ENCODE data around the gene TGFBR3.

DNA sequence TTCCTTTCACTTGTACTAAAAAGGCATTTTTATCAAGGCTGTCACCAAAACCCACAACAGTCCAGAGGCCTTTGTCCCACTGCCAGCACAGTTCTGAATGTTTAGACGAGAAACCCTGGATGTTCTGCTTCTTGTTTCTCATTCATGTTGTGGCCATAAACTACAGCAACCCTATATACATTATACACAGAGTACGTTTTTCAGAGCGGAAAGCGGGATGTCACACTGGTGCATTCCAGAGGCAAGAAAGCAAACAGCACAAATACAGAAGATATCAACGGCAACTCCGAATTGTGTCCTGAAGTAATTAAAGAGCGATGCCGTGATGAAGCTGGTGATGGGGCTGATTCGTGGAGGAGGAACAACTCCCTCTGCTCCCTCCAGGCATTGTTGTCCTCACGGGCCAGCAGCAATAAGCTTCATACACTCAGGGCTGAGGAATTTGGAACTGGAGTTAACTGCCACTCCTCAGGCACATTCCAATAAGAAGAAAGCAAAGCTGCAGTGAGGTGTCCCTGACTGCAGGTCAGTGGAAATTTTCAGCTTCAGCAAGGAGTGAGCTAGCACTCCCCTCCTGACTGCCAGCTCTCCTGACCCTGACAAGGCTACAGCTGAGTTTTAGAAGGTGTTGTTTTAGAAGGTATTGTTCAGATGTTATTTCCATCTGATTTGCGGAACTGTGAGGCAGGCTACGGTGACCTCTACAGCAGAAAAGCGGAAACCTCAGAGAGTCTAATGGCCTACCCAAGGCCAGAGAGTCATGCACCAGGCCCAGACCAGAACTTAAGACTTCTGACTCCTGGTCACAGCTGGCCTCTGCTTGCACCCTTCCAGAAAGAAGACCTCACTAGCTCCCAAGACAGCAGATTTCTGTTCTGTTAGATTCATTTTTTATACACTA, 149.0 kb downstream of the TGFBR3 start:
- TF ChIP-seq, protein P1, sequence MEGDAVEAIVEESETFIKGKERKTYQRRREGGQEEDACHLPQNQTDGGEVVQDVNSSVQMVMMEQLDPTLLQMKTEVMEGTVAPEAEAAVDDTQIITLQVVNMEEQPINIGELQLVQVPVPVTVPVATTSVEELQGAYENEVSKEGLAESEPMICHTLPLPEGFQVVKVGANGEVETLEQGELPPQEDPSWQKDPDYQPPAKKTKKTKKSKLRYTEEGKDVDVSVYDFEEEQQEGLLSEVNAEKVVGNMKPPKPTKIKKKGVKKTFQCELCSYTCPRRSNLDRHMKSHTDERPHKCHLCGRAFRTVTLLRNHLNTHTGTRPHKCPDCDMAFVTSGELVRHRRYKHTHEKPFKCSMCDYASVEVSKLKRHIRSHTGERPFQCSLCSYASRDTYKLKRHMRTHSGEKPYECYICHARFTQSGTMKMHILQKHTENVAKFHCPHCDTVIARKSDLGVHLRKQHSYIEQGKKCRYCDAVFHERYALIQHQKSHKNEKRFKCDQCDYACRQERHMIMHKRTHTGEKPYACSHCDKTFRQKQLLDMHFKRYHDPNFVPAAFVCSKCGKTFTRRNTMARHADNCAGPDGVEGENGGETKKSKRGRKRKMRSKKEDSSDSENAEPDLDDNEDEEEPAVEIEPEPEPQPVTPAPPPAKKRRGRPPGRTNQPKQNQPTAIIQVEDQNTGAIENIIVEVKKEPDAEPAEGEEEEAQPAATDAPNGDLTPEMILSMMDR (IDR thresholded peaks at IDR 0.05): peak in 1 of 4 experiments; percentile 11
- TF ChIP-seq POLR2A (IDR thresholded peaks at IDR 0.05): peak in 1 of 2 donors; percentile 40
